HG03469 (cell line): Measurements from ENCODE around the gene HPSE.
"Not testable (repeated sequence)": the region's sequence is repeated elsewhere in the genome, so short reads cannot be mapped to it uniquely, and the experiment has no call there.

ENCODE experiments used
- ATAC-seq: cut with Tn5 transposase; IDR thresholded peaks from one replicate; pipeline ENCODE4 v1.9.1; 2021; ENCODE audit warnings: mild to moderate bottlenecking, moderate library complexity, moderate number of reproducible peaks; ENCODE audit not compliant: unreplicated experiment

The HPSE gene

GRCh38 chr4:83335701-83336100 lies 1.1 kb upstream of the HPSE start:
- no peak for ATAC-seq

DNA sequence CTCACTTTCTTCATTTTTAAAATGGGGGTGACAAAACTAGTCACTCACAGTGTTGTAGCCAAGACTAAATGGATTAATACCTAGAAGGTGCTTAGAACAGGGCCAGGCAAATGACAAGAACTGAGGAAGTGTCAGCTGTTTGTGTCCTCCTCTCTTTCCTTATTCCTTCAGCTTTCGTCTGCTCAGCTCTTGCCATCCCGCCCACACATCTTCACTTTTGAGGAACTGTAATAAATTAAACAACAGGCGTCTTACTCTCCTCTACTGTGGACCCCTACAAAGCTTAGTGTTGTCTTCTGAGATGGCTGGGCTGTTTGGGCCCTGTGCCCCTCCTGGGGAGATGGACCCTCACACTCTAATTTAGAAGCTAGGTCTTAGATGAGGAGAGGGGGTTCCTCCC lies 2.7 kb downstream of the HPSE start:
- no peak for ATAC-seq

GRCh38 chr4:83329521-83330110 lies 5.0 kb downstream of the HPSE start:
- ATAC-seq = no peak

DNA sequence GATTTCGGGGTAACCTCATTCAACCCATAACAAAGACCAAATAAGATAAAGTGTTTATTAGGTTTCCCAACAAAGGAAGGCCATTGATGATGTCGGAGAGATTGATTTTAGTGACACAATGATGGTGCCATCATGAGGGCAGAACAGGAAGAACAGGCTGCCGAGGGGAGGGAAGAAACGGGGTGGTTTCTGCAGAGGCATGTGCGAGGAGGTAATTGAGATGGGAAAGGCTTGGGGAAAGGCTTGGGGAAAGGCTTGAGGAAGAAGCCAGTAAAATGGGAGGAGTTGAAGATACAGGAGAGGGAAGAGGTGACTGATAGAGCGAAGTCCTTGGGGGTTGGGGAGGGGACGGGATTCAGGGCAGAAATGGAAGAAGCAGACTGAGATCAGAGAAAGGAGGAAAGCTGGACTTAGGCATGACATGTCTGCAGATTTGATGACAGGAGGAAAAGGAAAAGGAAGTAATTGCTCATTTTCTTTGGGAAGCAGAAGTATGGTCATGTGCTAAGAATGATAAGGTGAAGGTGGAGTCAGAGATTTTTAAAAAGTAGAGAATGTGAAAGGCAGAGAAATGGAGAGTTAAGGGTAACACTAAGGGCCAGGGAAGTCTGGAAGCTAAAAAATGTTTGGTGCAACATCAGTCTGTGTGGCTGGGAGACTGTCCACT lies 6.0 kb downstream of the HPSE start:
- ATAC-seq = no peak

DNA sequence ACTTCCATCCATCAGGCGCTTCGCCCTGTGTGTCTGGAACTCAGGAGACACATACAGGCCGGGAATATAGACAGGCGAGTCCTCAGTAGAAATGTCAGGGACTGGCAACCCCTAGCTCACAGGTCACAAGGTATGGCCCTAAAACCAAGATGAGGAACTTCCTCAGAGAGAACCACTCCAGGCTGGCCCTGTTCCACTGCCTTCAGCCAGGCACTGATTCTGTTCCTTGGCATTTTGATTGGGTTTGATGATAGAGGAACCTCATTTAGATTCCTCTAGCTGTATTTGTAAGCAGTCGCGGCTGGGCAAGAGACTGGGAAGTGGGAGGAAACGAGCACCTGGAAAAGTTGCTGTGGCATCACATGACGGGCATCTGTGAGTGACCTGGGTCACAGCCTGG lies 8.1 kb downstream of the HPSE start:
- no peak for ATAC-seq

- ATAC-seq = not testable (repeated sequence)
Measured at GRCh38 chr4:83325306-83325705, 9.3 kb downstream of the HPSE start.

DNA sequence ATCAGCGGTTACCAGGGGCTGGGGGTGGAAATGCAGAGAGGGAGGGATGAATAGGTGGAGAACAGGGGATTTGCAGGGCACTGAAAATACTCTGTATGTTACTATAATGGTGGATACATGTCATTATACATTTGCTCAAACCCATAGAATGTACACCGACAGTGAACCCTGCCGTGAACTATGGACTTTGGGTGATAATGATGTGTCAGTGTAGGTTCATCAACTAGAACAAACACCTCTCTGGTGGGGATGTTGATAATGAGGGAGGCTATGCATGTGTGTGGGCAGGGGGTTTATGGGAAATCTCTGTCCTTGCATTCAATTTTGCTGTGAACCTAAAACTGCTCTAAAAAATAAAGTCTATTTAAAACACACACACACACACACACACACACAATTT lies 11.5 kb downstream of the HPSE start:
- ATAC-seq = no peak

DNA sequence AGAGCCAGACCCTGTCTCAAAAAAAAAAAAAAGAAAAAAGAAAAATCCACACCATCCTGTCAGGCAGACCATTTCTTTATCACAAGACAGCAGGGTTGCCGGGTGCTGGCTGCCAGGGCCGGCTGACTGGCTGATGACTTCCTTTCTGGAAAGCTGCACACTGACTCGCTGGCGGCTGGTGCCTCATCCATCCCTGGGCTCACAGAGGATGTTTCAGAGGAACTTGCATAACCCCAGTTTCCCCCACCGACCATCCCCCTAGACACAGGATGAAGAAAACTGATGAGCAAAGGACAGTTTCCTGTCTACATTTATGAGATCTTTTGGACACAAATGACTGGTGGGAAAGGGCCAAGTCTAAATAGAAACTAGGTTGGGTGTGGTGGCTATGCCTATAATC lies 14.1 kb downstream of the HPSE start:
- no peak for ATAC-seq

GRCh38 chr4:83318666-83319065 lies 16.0 kb downstream of the HPSE start:
- no peak for ATAC-seq

DNA sequence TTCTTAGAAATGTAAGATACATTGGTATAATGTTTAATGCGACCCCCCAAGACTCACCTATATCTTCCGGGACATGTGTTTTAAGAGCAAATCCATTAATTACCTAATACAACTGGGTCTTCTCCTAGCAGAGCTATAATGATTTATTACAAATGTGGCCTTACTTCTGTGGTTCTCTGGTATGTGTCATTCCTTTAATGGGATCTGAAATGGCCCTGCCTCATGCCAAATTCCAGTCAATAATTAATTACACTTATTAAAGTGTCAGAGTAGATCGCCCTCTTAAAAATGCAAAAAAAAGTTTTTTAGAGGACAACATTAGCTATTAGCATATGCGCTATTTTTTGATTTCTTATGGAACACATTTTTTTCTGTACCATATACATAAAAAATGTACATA lies 17.0 kb downstream of the HPSE start:
- no peak for ATAC-seq

DNA sequence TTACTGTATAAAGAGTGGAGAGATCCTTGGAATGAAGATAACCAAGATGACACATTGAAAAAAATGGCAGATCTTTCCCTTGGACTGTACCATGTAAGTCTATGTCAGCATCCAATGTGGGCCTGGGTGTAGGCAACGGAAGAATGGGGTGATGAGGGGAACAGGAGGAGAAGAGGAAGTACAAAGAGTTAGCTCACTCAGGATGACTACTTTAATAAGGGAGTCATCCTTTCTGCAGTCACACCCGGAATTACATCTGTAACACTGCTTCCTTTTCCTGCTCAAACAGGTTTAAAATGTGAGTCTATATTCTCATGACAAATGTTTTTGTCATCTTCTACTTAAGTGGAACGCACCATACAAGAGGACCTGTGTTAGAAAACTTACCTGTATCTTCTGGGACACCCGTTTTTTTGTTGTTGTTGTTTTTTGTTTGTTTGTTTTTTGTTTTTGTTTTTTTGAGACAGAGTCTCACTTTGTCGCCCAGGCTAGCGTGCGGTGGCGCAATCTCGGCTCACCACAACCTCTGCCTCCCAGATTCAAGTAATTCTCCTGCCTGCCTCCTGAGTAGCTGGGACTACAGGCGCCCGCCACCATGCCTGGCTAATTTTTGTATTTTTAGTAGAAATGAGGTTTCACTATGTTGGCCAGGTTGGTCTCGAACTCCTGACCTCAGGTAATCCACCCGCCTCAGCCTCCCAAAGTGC lies 18.0 kb downstream of the HPSE start:
- no peak for ATAC-seq

- no peak for ATAC-seq
Measured at GRCh38 chr4:83315341-83315870, 19.2 kb downstream of the HPSE start.

DNA sequence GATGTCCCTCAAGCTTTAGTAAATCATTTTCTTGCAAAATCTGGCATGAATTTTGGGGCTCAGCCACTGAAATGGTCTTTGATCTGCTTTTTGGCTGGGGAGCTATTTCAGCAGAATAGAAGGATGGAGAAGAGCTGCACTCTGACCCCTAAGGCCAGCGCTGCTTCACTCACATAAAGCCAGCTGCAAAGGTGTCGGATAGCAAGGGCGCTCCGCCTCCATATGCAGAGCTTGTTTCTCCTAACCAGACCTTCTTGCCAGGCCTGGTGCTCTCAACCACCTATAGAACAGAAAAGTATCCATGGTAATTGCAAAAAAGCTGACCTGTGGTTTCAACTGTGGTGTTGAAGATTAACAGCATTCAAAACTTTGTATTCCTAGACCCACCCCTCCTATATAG lies 26.0 kb downstream of the HPSE start:
- ATAC-seq = no peak

GRCh38 chr4:83307920-83308319 lies 26.7 kb downstream of the HPSE start:
- ATAC-seq = no peak

- ATAC-seq = no peak
Measured at GRCh38 chr4:83305187-83305586, 29.5 kb downstream of the HPSE start.

DNA sequence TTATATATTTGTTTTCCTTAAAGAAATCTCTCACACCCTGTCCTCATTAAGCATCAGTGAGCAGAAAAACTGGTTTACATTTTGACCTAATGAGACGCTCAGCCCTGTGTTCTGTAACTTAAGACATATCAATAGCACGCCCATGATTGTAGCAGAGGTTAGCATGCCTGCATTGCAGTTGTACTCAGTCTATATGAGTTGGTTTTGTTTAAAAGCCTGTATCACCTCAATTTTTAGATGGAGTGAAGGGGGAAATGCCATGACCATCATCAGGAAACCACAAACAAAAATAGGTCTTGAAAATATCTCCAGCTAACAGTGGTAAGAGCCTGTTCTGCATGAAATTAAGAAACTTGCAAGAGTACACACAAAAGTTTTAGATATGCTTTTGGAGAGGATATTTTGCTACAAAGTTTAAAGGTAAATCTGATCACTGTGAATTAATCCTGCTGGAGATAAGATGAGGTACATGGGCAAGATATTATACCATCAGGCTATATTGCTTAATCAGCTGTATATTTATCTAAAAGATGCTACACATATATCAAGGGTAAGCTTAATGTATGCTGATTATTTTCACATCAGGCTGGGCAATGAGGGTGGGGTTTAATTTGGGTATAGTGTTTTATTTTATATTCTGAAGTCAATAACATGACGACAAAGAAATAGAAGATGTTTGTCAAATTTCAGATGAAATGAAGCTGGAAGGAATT lies 36.9 kb downstream of the HPSE start:
- ATAC-seq = no peak

- no peak for ATAC-seq
Measured at GRCh38 chr4:83293305-83294046, 41.2 kb downstream of the HPSE start.

DNA sequence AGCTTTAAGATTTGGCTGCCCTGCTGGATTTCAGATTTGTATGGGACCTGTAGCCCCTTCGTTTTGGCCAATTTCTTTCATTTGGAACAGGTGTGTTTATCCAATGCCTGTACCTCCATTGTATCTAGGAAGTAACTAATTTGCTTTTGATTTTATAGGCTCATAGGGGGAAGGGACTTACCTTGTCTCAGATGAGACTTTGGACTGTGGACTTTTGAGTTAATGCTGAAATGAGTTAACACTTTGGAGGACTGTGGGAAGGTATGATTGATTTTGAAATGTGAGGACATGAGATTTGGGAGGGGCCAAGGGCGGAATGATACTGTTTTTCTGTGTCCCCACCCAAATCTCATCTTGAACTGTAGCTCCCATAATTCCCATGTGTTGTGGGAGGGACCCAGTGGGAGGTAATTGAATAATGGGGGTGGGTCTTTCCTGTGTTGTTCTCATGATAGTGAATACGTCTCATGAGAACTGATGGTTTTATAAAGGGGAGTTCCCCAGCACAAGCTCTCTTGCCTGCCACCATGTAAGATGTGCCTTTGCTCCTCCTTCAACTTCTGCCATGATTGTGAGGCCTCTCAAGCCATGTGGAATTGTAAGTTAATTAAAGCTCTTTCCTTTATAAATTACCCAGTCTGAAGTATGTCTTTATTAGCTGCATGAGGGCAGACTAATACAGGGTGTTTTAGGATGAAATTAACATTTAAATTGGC lies 44.4 kb downstream of the HPSE start:
- ATAC-seq = not testable (repeated sequence)

DNA sequence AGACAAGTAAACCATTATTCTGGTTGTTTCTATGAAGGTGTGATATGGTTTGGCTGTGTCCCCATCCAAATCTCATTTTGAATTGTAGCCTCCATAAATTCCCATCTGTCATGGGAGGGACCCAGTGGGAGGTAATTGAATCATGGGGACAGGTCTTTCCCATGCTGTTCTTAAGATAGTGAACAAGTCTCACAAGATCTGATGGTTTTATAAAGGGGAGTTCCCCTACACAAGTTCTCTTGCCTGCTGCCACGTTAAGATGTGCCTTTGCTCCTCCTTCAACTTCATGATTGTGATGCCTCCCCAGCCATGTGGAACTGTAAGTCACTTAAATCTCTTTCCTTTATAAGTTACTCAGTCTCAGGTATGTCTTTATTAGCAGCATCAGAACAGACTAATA lies 46.3 kb downstream of the HPSE start:
- ATAC-seq = not testable (repeated sequence)

- no peak for ATAC-seq
Measured at GRCh38 chr4:83285055-83285407, 49.6 kb downstream of the HPSE start.
